SJSA1 (cell line): ENCODE measurements around the gene C1orf105. TPM values are rescaled to one million over a fixed set of nuclear protein-coding genes. Genes with fewer than 3 reads are reported as not detected.
A peak's percentile ranks its signal among the peaks of the same experiment; 100 is the strongest.
"Not testable (repeated sequence)": the region's sequence is repeated elsewhere in the genome, so short reads cannot be mapped to it uniquely, and the experiment has no call there.

ENCODE experiments used
- DNase-seq, 2 experiments: peaks; one replicate each; pipeline ENCODE4 v3.0.0-alpha.2; 2015 to 2020; ENCODE audit warnings: low spot score in 2 of 2, low read depth in 1 of 2
- H3K27ac ChIP-seq: fragments of 250-450 bp; sonication (Bioruptor Pico); 2 replicates; pipeline ENCODE4 v1.5.1; 2020; ENCODE audit warnings: mild to moderate bottlenecking, moderate library complexity
- H3K27me3 ChIP-seq: fragments of 250-450 bp; sonication (Bioruptor Pico); replicated peaks from 2 replicates; pipeline ENCODE4 v1.5.1; 2020; ENCODE audit warnings: mild to moderate bottlenecking, moderate library complexity
- H3K36me3 ChIP-seq: fragments of 250-450 bp; sonication (Bioruptor Pico); 2 replicates; pipeline ENCODE4 v1.5.1; 2020; ENCODE audit warnings: mild to moderate bottlenecking
- H3K4me1 ChIP-seq: fragments of 250-450 bp; sonication (Bioruptor Pico); replicated peaks from 2 replicates; pipeline ENCODE4 v1.6.1; 2021; ENCODE audit warnings: mild to moderate bottlenecking
- H3K4me3 ChIP-seq: fragments of 250-450 bp; sonication (Bioruptor Pico); 2 replicates; pipeline ENCODE4 v1.5.1; 2020; ENCODE audit warnings: mild to moderate bottlenecking
- H3K9me3 ChIP-seq: fragments of 250-450 bp; sonication (Bioruptor Pico); replicated peaks from 2 replicates; pipeline ENCODE4 v1.5.1; 2020; ENCODE audit warnings: mild to moderate bottlenecking
- total RNA-seq: library from RNA; depleted of rRNA; stranded (reverse); fragments of >200 nt; shearing (Covaris generic); gene quantifications from 2 replicates; pipeline ENCODE4 v1.2.3, GENCODE V29; 2014

C1orf105 gene
- total RNA-seq, 1 experiment from 2014 or later: not detected

DNA sequence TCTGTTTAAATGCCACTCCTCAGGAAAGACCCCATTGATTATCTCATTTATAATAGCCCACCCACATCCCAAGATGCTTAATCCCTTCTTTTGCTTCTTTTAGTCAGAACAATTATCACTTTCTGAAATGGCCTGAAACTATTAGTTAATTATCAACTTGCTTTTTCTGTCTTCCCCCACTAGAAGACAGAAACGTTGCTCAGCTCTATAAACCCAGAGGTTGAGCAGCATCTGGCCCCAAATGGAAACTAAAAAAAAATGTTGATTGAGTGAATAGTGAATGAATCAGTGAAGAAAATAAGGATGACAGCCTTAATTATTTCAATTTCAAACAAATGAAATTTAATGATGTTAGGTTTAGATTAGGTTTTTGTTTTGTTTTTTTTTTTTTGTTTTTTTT lies 61.6 kb downstream of the C1orf105 start:
- Histone ChIP-seq H3K4me3 (no peak overlapping the region), H3K9me3 (no peaks in the 10 kb centered on the region; the same call in 1 of the 2 replicates), H3K36me3 (no peaks in the 10 kb centered on the region), H3K4me1 (no peaks in the 10 kb centered on the region), H3K27me3 (no peaks in the 10 kb centered on the region; the same call in 1 of the 2 replicates), H3K27ac (no peak overlapping the region)
- DNase-seq: no peak

DNA sequence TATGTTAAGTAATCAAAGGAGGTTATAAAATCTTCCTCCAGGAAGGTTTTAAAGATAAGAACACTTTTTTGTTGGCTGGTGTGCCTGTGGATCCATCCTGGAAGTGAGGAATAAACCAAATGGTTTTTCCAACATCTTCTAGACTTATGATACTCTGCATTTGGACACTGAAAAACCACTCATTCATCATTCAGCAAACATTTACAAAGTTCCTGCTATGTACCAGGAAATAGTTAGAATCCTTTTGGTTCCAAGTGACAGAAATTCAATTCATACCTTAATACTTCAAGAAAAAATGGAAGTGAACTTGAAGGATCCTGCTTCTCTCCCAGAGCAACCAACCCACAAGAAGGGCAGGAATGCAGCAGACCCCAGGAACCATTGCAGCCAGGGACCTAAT lies 63.0 kb downstream of the C1orf105 start:
- no peak overlapping the region for H3K4me3 ChIP-seq
- H3K27ac ChIP-seq: no peak overlapping the region
- no peak for DNase-seq
- no peaks in the 10 kb centered on the region for H3K36me3 ChIP-seq
- no peaks in the 10 kb centered on the region; the same call in 1 of the 2 replicates for H3K9me3 ChIP-seq
- H3K27me3 ChIP-seq: peaks cover 5% of the 10 kb centered on the region; the same call in 1 of the 2 replicates
- no peaks in the 10 kb centered on the region for H3K4me1 ChIP-seq

DNA sequence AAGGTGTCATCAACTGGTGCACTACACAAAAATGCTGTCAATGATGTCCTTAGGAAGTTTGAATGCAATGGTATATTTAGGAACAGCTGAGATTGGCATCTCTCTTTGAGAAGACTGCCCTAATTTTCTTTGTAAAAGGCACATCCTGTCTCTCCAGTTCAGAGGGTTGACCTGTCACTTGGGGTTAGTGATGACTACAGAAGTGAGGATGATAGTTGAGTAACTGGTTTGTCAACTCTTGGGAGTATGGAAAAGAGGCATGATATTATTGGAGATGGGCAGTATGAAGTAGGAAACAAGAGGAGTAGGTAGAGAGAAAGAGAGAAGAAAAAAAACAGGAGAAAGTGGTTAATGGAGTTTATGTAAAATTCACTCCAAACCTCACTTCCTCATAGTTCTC lies 63.8 kb downstream of the C1orf105 start:
- Histone ChIP-seq H3K4me1 (no peaks in the 10 kb centered on the region), H3K4me3 (no peak overlapping the region), H3K27ac (no peak overlapping the region), H3K9me3 (no peaks in the 10 kb centered on the region; the same call in 1 of the 2 replicates), H3K27me3 (peaks cover 6% of the 10 kb centered on the region; the same call in 1 of the 2 replicates), H3K36me3 (no peaks in the 10 kb centered on the region)
- no peak for DNase-seq

DNA sequence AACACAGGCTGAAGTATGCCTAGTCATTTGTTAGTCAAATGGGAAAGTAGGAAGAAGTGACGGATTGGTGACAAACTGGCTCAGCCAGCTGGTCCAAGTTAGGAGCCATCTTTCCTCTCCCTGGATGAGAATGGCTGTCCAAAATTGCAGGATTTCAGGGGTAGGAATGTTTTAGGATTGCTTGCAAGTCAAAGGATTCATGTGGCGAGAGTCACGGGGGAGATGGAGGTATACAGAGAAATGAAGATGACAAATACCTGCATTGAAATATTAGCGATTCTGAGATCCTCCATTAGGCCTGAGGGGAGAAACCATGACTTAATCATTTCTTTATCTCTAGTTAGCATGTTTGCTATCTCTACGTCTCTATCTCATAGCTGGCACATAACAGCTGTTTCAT lies 65.1 kb downstream of the C1orf105 start:
- peaks cover 6% of the 10 kb centered on the region for H3K27me3 ChIP-seq

DNA sequence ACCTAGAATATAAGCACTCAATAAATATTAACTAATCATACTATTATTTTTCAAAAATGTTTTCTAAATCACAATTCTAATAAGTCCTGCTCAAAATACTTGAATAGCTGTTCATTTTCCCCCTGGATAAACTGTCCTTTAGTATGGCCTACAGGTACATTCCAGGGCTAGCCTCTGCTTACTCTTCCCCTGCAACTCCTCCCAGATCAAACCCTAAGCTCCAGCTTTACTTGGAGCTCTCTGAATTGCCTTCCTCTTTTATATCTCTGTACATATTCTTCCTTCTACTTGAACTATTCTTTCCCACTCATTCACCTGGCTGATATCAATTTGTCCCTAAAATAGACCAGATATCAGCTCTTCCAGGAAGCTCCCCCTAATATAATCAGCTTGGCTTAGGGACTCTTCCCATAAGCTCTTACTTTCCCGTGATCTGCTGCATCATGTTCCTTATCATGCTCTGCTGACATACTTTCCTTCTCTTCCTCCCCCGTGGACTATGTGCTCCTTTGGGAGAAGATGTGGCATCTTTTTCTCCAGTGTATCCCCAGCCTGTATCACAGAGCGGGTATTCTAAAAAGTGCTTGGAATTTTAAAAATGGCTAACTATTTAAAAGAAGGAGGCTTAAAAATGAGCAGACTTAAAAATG lies 66.4 kb downstream of the C1orf105 start:
- no peak for DNase-seq
- no peaks in the 10 kb centered on the region; the same call in 1 of the 2 replicates for H3K9me3 ChIP-seq
- H3K4me1 ChIP-seq: no peaks in the 10 kb centered on the region
- H3K36me3 ChIP-seq: no peaks in the 10 kb centered on the region
- H3K27ac ChIP-seq: no peak overlapping the region
- H3K4me3 ChIP-seq: no peak overlapping the region
- H3K27me3 ChIP-seq: peaks cover 11% of the 10 kb centered on the region

More for the DNA sequence above, 65.1 kb downstream of the C1orf105 start:
- Histone ChIP-seq H3K4me1 (no peaks in the 10 kb centered on the region), H3K9me3 (no peaks in the 10 kb centered on the region; the same call in 1 of the 2 replicates), H3K4me3 (no peak overlapping the region), H3K27ac (no peak overlapping the region), H3K36me3 (no peaks in the 10 kb centered on the region)
- no peak for DNase-seq

DNA sequence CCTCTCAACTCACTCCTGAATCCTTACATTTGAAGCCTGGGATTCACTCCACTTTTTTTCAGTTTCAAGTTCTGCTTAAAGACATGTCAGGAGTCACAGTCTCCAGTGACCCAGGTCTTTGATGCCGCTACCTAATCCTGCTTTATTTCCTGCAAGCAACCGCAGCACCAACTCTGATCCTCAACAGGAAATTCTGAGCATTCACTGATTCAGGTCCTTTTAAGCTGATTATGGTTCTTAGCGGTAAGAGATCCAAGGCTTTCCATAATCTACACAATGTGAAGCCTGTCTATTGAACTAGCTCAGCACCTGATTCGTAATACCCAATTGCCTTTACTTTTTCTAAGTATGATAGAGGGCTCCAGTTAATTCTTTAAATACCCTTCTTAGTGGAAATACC lies 67.1 kb downstream of the C1orf105 start:
- H3K36me3 ChIP-seq: no peaks in the 10 kb centered on the region
- no peak for DNase-seq
- no peak overlapping the region for H3K4me3 ChIP-seq
- H3K9me3 ChIP-seq: no peaks in the 10 kb centered on the region; the same call in 1 of the 2 replicates
- no peaks in the 10 kb centered on the region for H3K4me1 ChIP-seq
- no peak overlapping the region for H3K27ac ChIP-seq
- peaks cover 11% of the 10 kb centered on the region for H3K27me3 ChIP-seq

DNA sequence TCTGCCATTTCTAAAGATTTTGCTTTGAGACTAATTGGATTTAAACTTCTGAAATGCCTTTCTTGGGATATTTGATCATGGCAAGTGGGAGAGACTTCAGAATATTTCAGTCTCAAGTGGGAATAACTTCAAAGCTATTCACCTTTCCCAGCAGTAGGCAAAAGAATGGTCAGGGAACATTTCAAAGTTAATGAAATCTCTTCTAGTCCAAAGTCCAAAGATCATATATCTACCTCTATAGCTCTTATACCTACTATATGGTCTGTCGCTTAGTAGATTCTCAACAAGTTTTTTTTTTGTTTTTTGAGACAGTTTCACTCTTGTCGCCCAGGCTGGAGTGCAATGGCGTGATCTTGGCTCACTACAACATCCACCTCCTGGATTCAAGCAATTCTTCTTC lies 67.9 kb downstream of the C1orf105 start:
- DNase-seq: no peak
- Histone ChIP-seq H3K27me3 (peaks cover 11% of the 10 kb centered on the region), H3K27ac (no peak overlapping the region)

DNA sequence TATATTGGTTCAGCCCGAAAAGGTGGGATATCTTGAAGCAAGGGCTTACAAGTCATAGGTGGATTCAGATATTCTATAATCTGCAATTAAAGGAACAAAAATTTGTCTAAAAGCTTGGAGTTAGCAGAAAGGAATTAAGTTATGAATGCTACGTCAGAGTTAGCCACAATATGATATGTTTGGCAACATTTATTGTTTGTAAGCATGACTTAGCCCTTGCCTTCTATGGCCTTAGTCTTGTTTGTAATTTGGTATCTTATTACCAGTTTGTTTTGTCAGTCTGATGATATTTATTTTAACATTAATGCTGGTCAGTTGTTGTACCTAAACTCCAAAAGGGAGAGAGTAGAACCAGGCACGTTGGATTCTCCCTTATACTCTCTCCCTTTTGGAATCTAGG lies 69.4 kb downstream of the C1orf105 start:
- Histone ChIP-seq H3K4me3 (no peak overlapping the region), H3K27ac (no peak overlapping the region), H3K4me1 (no peaks in the 10 kb centered on the region), H3K9me3 (no peaks in the 10 kb centered on the region), H3K36me3 (no peaks in the 10 kb centered on the region), H3K27me3 (peaks cover 11% of the 10 kb centered on the region)
- DNase-seq: no peak

More for the DNA sequence above, 67.9 kb downstream of the C1orf105 start:
- Histone ChIP-seq H3K4me3 (no peak overlapping the region), H3K4me1 (no peaks in the 10 kb centered on the region), H3K36me3 (no peaks in the 10 kb centered on the region), H3K9me3 (no peaks in the 10 kb centered on the region; the same call in 1 of the 2 replicates)

DNA sequence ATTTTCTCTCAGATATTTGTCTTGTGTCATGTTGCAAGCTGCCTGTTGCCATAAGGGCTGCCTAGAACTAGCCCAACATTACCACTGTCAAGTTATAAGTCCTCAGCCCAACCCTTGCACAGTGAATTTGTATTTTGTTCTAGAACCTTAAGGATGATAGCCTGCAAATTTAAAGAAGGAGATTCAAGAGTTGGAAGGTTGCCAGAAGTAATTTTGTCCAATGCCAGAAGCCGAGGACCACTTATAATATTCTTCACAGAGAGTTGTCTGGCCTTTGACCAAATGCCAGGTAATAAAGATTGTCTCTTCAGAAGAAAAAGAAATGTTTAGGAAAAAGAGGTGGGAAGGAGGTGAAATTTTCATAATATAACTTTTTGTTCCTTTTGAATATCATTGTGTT lies 71.9 kb downstream of the C1orf105 start:
- Histone ChIP-seq H3K9me3 (no peaks in the 10 kb centered on the region), H3K4me1 (peaks cover 7% of the 10 kb centered on the region), H3K27ac (no peak overlapping the region), H3K4me3 (no peak overlapping the region), H3K27me3 (peaks cover 11% of the 10 kb centered on the region; the same call in 1 of the 2 replicates), H3K36me3 (no peaks in the 10 kb centered on the region)
- no peak for DNase-seq

DNA sequence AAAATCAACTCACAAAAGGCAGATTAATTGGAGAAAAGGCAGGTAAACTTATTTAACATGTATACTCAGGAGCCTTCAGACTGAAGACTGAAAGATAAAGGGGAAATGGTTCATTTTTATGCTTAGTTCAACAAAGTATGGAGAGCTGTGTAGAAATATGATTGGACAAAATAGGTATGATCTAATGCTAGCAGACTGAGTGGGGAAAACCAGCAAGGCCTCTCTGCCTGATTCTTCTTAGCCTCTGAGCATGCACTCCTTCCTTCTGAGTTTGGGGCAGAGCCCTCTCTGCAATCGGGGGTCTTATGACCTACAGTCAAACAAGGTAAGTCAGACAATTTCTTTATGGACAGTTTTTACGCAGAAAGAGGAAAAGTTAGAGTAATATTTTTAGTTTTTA lies 73.7 kb downstream of the C1orf105 start:
- no peak overlapping the region for H3K4me3 ChIP-seq
- no peak for DNase-seq
- no peaks in the 10 kb centered on the region for H3K36me3 ChIP-seq

DNA sequence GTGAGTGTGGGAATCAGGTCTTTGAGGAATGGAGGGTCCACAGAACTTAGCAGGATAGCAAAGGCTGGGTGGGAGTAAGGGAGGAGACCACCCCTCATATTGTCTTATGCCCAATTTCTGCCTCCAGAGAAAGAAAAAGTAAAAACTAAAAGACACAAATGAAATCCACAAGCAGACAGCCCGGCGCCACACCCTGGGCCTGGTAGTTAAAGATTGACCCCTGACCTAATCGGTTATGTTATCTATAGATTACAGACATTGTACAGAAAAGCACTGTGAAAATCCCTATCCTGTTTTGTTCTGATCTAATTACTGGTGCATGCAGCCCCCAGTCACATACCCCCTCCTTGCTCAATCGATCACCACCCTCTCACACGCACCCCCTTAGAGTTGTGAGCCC lies 75.6 kb downstream of the C1orf105 start:
- not testable (repeated sequence) for H3K4me3 ChIP-seq, DNase-seq, H3K27ac ChIP-seq, H3K36me3 ChIP-seq, H3K9me3 ChIP-seq, H3K4me1 ChIP-seq, H3K27me3 ChIP-seq

More for the DNA sequence above, 73.7 kb downstream of the C1orf105 start:
- Histone ChIP-seq H3K9me3 (no peaks in the 10 kb centered on the region), H3K27me3 (peaks cover 5% of the 10 kb centered on the region; the same call in 1 of the 2 replicates), H3K4me1 (peaks cover 9% of the 10 kb centered on the region), H3K27ac (no peak overlapping the region)

DNA sequence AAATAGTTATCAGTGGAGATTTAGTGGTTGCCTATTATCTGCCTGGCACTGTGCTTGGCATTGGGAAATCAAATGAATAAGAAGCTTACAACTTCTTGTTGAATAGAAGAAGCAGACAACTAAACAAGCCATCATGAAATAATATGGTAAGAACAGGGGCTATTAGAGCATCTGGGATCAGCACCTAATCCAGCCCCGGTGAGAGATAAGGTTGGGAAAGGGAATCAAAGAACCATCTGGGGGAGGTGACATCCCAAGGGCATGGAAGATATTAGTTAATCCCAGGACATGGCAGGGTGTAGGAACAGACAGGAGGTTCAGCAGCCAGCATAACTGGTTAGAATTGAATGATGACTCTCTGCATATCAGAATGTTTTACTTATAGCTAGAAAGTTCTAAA lies 76.2 kb downstream of the C1orf105 start:
- Histone ChIP-seq H3K27me3 (no peaks in the 10 kb centered on the region), H3K9me3 (no peaks in the 10 kb centered on the region), H3K36me3 (no peaks in the 10 kb centered on the region), H3K4me1 (peaks cover 9% of the 10 kb centered on the region), H3K4me3 (no peak overlapping the region), H3K27ac (no peak overlapping the region)
- DNase-seq: peak in 1 of 2 experiments; percentile 1

DNA sequence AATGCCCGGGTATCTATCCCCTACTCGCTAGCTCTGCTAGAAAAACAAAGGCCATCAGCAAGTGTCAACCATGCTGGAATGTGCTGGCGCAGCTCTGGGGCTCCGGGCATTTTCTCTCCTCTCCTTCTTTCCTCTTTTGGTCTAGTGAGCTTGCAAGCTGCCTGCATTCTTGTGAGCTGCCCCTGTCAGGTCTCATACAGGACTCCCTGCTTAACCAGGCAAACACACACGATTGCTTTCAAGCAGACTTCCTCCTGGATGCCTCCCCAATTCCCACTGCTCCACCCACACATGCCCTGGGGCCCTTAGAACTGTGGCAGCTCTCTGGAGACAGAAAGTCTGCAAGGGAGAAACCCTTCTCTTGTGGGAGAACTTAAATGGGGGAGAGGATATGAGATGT lies 76.7 kb downstream of the C1orf105 start:
- Histone ChIP-seq H3K4me3 (no peak overlapping the region), H3K4me1 (peaks cover 9% of the 10 kb centered on the region), H3K9me3 (no peaks in the 10 kb centered on the region), H3K27me3 (no peaks in the 10 kb centered on the region), H3K36me3 (no peaks in the 10 kb centered on the region), H3K27ac (no peak overlapping the region)
- DNase-seq: peak; percentile 34 to 45

DNA sequence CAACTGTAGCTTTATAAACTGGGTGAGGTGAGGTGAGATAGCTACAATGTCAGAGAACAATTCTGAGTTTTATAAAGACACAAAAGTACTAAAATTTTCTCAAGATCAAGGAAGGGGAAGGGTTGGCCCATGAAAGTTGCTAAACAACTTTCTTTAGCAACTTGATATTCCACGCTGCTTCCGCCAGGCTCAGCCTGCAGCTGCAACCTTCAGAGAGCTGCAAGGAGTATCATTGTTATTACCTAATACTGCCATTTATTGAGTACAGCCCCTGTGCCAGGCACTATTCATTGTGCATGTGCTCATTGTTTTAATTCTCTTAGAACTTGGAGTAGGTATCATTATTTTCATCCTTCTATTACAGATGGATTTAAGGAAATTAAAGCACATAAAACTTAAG lies 78.4 kb downstream of the C1orf105 start:
- no peak overlapping the region for H3K27ac ChIP-seq
- no peak overlapping the region for H3K4me3 ChIP-seq
- peaks cover 9% of the 10 kb centered on the region for H3K4me1 ChIP-seq
- DNase-seq: no peak
- H3K27me3 ChIP-seq: no peaks in the 10 kb centered on the region
- H3K36me3 ChIP-seq: no peaks in the 10 kb centered on the region
- no peaks in the 10 kb centered on the region for H3K9me3 ChIP-seq
